HL-60 (cell line): ENCODE measurements around the gene C2CD4D.

Experiments
- CTCF ChIP-seq: IDR thresholded peaks from one replicate; pipeline ENCODE4 v1.5.1; 2011; ENCODE audit warnings: low read length, control low read depth, inconsistent platforms; ENCODE audit not compliant: insufficient read depth
- GABPA ChIP-seq: IDR thresholded peaks from 2 replicates; pipeline ENCODE4 v1.6.1; 2012; ENCODE audit warnings: low read depth
- POLR2AphosphoS5 ChIP-seq: IDR thresholded peaks from 2 replicates; pipeline ENCODE4 v1.6.1; 2012; ENCODE audit warnings: low read depth
- REST ChIP-seq: IDR thresholded peaks from 2 replicates; pipeline ENCODE4 v1.6.1; 2012; ENCODE audit warnings: low read depth; ENCODE audit not compliant: insufficient replicate concordance
- SPI1 ChIP-seq: IDR thresholded peaks from 2 replicates; pipeline ENCODE4 v1.6.1; 2012; ENCODE audit warnings: low read depth, mild to moderate bottlenecking, borderline replicate concordance

GRCh38 chr1:151835596-151835995 lies 4.0 kb downstream of the C2CD4D start:
- TF ChIP-seq CTCF (no peak), REST (no peak), SPI1 (no peak), GABPA (no peak), POLR2AphosphoS5 (no peak)
